ENCODE results near the gene RPTOR.
"Not testable (repeated sequence)": the region's sequence is repeated elsewhere in the genome, so short reads cannot be mapped to it uniquely, and the experiment has no call there.

RPTOR gene, protein sequence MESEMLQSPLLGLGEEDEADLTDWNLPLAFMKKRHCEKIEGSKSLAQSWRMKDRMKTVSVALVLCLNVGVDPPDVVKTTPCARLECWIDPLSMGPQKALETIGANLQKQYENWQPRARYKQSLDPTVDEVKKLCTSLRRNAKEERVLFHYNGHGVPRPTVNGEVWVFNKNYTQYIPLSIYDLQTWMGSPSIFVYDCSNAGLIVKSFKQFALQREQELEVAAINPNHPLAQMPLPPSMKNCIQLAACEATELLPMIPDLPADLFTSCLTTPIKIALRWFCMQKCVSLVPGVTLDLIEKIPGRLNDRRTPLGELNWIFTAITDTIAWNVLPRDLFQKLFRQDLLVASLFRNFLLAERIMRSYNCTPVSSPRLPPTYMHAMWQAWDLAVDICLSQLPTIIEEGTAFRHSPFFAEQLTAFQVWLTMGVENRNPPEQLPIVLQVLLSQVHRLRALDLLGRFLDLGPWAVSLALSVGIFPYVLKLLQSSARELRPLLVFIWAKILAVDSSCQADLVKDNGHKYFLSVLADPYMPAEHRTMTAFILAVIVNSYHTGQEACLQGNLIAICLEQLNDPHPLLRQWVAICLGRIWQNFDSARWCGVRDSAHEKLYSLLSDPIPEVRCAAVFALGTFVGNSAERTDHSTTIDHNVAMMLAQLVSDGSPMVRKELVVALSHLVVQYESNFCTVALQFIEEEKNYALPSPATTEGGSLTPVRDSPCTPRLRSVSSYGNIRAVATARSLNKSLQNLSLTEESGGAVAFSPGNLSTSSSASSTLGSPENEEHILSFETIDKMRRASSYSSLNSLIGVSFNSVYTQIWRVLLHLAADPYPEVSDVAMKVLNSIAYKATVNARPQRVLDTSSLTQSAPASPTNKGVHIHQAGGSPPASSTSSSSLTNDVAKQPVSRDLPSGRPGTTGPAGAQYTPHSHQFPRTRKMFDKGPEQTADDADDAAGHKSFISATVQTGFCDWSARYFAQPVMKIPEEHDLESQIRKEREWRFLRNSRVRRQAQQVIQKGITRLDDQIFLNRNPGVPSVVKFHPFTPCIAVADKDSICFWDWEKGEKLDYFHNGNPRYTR (N-terminal part only)
- long read RNA-seq, donor 1 = 0 reads
- long read RNA-seq, donor 2, partial matches to known transcripts = 0 of 1 reads
- long read RNA-seq, donor 2, other reads (novel, unspliced or antisense) = 0 of 1 reads
- long read RNA-seq, donor 3 = 0 reads
- long read RNA-seq, donor 4 = 0 reads
- long read RNA-seq, donor 5 = 0 reads
- long read RNA-seq, donor 6 = 0 reads
- long read RNA-seq, donor 7 = 0 reads
- long read RNA-seq, donor 8 = 0 reads

DNA sequence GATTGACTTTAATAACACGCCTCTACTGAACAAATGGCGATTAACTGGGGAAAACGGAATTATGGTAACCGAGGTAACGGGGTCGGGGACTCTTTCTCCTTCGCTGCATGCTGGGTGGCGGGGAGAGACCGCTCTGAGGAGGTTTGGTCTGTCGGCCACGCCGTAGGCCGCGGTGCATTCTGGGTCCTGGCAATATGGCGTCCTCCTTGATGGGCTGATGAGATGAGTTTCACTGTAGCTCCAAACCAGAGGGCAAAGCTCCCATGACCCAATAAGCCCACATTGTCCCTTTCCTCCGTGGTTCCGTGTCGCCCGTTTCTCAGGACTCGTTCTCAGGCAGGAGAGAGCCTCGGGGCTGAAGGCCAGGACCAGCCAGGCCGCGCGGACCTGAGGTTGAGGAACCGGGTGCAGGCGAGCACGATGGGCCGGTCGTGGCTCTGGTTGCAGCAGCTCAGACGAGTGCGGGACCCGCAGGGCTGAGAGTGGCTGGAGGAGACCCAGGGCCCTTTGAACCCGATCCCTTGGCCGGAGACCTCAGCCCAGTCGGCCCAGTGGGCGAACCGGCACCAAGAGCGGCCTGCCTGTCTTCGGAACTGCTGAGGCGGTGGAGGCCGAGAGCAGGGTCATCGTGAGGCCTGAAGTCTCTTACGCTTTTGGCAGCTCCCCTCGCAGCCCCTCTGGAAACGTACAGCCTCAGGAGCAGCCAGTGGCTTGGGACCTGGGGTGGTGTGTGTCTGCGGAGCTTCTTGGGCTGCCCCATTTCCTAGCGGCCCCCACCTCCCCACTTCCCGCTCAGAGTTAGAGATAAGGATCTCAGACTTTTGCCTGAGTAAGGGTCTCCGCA is at the start of gene RPTOR:
TSS of gene RPTOR (plus strand) at position 184 of the 844 bp plus-strand sequence. CDS start 792 bp downstream, outside the sequence.
- DNase-seq = peak; percentile 89

- DNase-seq = no peak
Measured at GRCh38 chr17:80497726-80498241, 46.9 kb upstream of the RPTOR start.

DNA sequence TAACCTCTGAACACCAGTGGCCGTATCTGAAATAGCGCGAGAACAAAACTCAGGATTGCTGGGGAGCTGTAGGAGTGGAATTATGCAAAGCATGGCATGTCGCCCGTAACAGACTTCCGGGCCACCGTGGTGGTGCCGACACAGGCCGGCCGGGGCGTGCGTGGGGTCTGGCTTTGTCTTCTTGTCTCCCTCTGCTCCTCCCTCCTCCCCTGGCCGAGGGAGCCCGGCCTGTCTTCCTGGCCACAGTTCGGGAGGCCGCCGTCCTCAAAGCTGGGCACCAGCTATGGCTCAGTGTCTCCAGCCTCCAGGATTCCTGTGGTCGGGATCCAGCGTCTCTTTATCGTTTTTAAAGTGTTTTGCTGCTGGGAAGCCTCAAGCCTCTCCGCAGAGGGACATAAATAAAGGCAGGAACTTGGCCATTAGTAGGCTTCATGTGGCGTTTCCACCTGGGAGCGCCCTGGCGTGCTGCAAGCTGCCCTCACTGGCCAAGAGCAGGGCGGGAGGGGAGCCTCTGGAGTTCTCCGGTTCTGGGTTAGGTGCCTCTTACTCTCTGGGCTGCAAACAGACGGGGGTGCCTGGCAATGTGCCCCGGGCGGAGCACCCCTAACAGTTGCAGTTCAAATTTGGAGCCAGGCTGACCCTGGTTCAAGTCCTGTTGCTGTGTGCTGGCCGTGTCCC is 46.3 kb upstream of the RPTOR start:
- peak; percentile 75 for DNase-seq

GRCh38 chr17:80498920-80499410 is 45.7 kb upstream of the RPTOR start:
- DNase-seq = no peak

GRCh38 chr17:80499560-80499959 is 45.1 kb upstream of the RPTOR start:
- no peak for DNase-seq

DNA sequence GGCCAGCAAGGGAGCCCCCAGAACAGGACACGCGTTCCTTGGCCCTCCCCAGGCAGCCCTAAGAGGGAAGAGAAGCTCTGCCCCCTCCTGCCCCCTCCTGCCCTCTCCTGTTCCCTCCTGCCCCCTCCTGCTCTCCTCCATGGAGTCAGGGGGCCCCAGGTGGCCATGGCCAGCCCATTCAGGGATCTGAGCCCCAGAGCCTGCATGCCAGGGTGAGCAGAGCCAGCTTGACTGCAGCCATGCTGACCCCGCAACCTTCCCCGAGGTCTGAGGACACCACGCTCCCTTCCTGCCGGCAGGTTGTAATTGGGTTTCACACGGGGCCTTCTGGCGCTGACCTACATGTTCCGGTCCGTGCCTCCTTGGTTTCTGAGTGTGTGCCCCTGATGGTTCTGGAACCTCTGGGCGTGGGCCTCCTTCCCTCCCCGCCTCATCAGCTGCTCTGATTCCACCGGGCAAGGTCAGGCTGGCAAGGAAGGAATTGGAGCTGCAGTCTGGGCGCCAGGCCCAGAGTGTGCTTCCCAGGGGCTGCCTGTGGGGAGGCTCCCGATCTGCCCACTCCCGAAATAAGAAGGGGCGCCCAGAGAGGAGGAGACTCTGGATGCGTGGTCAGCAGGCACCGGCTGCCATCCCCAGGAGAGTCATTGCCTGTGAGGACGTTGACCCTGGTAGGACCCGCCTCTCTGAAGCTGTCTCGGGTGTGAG is 44.5 kb upstream of the RPTOR start:
- DNase-seq = no peak

- peak; percentile 50 for DNase-seq
Measured at GRCh38 chr17:80501741-80502577, 42.7 kb upstream of the RPTOR start.

DNA sequence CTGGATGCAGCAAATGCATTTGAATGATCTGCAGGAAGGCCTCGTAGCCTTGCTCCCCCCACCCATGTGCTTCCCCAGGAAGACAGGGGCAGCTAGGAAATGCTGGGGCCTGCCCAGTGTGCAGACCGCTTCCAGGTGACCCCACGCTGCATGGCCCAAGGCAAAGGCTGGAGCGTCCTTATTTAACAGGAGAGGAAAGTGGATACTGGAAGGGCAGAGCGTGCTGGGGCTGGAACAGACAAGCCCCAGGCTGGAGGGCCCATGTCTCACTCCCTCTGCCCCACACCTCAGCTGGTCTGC is 42.1 kb upstream of the RPTOR start:
- no peak for DNase-seq

- DNase-seq = no peak
Measured at GRCh38 chr17:80503031-80503430, 41.6 kb upstream of the RPTOR start.

GRCh38 chr17:80503921-80504320 is 40.7 kb upstream of the RPTOR start:
- DNase-seq = no peak

- no peak for DNase-seq
Measured at GRCh38 chr17:80504686-80505413, 39.8 kb upstream of the RPTOR start.

- not testable (repeated sequence) for DNase-seq
Measured at GRCh38 chr17:80507177-80507576, 37.5 kb upstream of the RPTOR start.

- DNase-seq = no peak
Measured at GRCh38 chr17:80507965-80508364, 36.7 kb upstream of the RPTOR start.

DNA sequence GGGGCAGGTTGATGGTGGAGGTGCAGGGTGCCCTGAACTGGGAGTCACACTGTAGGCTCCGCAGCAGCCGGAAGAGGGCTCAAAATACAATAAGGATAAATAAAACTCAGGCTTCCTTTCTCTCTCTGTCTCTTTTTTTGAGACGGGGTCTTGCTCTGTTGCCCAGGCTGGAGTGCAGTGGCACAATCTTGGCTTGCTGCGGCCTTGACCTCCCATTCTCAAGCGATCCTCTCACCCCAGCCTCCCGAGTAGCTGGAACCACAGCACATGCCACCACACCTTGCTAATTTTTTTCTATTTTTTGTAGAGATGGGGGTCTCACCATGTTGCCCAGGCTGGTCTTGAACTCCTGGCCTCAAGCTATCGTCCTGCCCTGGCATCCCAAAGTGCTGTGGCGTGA is 35.3 kb upstream of the RPTOR start:
- no peak for DNase-seq

- no peak for DNase-seq
Measured at GRCh38 chr17:80510132-80510531, 34.5 kb upstream of the RPTOR start.

DNA sequence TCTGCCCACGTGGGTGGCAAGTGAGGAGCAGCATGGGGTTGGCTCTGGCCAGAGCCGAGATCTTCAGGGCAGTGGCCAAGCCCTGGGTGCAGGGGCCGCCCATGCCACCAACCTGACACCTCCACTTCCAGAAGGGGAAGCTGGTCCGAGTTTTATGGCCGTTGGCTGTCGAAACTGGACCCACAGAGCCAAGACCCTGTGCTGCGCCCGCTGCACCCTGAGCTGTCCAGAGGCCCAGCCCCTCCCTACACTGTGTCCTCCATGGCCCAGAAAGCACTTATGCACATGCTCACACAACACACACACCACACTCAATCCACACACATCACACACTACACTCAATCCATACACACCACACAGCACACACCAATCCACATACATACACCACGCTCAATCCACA is 33.9 kb upstream of the RPTOR start:
- DNase-seq = no peak

GRCh38 chr17:80511222-80512180 is 33.1 kb upstream of the RPTOR start:
- no peak for DNase-seq
